ENCODE results near the gene TFDP1.

- no peak for TF ChIP-seq CTCF (IDR thresholded peaks at IDR 0.05)
- TF ChIP-seq POLR2A (IDR thresholded peaks at IDR 0.05): no peak
Measured at GRCh38 chr13:113658836-113659235, 74.3 kb downstream of the TFDP1 start.
